H9 (cell line): Measurements from ENCODE around the gene C2CD2. TPM values are rescaled to one million over a fixed set of nuclear protein-coding genes. Genes with fewer than 3 reads are reported as not detected.

Experiments used
- DNase-seq: peaks from one replicate; pipeline ENCODE4 v3.0.0-alpha.2; 2017
- H2AFZ ChIP-seq: one replicate; pipeline ENCODE4 v1.6.1; 2013; ENCODE audit warnings: mild to moderate bottlenecking, low read length, control low read depth, moderate library complexity
- H2AK5ac ChIP-seq: 2 replicates; pipeline ENCODE4 v1.6.1; 2013; ENCODE audit warnings: low read length, control low read depth, mixed read lengths; ENCODE audit not compliant: insufficient read length
- H2BK120ac ChIP-seq: one replicate; pipeline ENCODE4 v1.6.1; 2013; ENCODE audit warnings: low read depth, mild to moderate bottlenecking, low read length, control low read depth, inconsistent platforms; ENCODE audit not compliant: poor library complexity, severe bottlenecking
- H2BK12ac ChIP-seq: 2 replicates; pipeline ENCODE4 v1.6.1; 2013; ENCODE audit warnings: low read length, control low read depth, mixed read lengths, low read depth; ENCODE audit not compliant: insufficient read length
- H2BK15ac ChIP-seq: 2 replicates; pipeline ENCODE4 v1.6.1; 2013; ENCODE audit warnings: low read depth, low read length, control low read depth
- H2BK20ac ChIP-seq: one replicate; pipeline ENCODE4 v1.6.1; 2013; ENCODE audit warnings: low read depth, mild to moderate bottlenecking, low read length, control low read depth, inconsistent platforms; ENCODE audit not compliant: poor library complexity, severe bottlenecking
- H2BK5ac ChIP-seq: 2 replicates; pipeline ENCODE4 v1.6.1; 2013; ENCODE audit warnings: low read length, control low read depth, mixed read lengths; ENCODE audit not compliant: insufficient read length
- H3K14ac ChIP-seq: 2 replicates; pipeline ENCODE4 v1.6.1; 2013; ENCODE audit warnings: low read length, control low read depth; ENCODE audit not compliant: insufficient read depth
- H3K18ac ChIP-seq: 2 replicates; pipeline ENCODE4 v1.6.1; 2013; ENCODE audit warnings: low read depth, mild to moderate bottlenecking, mixed read lengths, low read length, control low read depth; ENCODE audit not compliant: insufficient read length
- H3K23ac ChIP-seq: 2 replicates; pipeline ENCODE4 v1.6.1; 2013; ENCODE audit warnings: low read length, control low read depth, mixed read lengths, low read depth; ENCODE audit not compliant: insufficient read length
- H3K23me2 ChIP-seq: 2 replicates; pipeline ENCODE4 v1.6.1; 2013; ENCODE audit warnings: low read depth, mild to moderate bottlenecking, mixed read lengths, low read length, control low read depth; ENCODE audit not compliant: insufficient read length, poor library complexity, severe bottlenecking
- H3K27ac ChIP-seq: 2 replicates; pipeline ENCODE4 v1.5.1; 2013; ENCODE audit warnings: low read length, control low read depth, mixed read lengths, low read depth; ENCODE audit not compliant: insufficient read length
- H3K27me3 ChIP-seq: 2 replicates; pipeline ENCODE4 v1.6.1; 2013; ENCODE audit warnings: low read length, control low read depth, inconsistent platforms; ENCODE audit not compliant: insufficient read depth
- H3K4ac ChIP-seq: 2 replicates; pipeline ENCODE4 v1.6.1; 2013; ENCODE audit warnings: low read depth, mild to moderate bottlenecking, control low read depth, inconsistent platforms, low read length, moderate library complexity
- H3K4me1 ChIP-seq: 2 replicates; pipeline ENCODE4 v1.6.1; 2013; ENCODE audit warnings: low read length, control low read depth, inconsistent platforms; ENCODE audit not compliant: insufficient read depth
- H3K4me2 ChIP-seq: 2 replicates; pipeline ENCODE4 v1.6.1; 2013; ENCODE audit warnings: low read length, control low read depth, mixed read lengths; ENCODE audit not compliant: insufficient read length, insufficient read depth
- H3K56ac ChIP-seq: 2 replicates; pipeline ENCODE4 v1.6.1; 2013; ENCODE audit warnings: low read depth, mild to moderate bottlenecking, mixed read lengths, low read length, control low read depth; ENCODE audit not compliant: insufficient read length
- H3K79me1 ChIP-seq: 2 replicates; pipeline ENCODE4 v1.6.1; 2013; ENCODE audit warnings: low read depth, mild to moderate bottlenecking, moderate library complexity, low read length, control low read depth, inconsistent platforms; ENCODE audit not compliant: insufficient read depth, poor library complexity, severe bottlenecking
- H3K79me2 ChIP-seq: 2 replicates; pipeline ENCODE4 v1.6.1; 2013; ENCODE audit warnings: low read length, control low read depth, inconsistent platforms; ENCODE audit not compliant: insufficient read depth
- H3K9ac ChIP-seq: 2 replicates; pipeline ENCODE4 v1.6.1; 2013; ENCODE audit warnings: low read length, control low read depth, mixed read lengths; ENCODE audit not compliant: insufficient read length; ENCODE audit errors: extremely low read depth
- H3K9me3 ChIP-seq: one replicate; pipeline ENCODE4 v1.6.1; 2013; ENCODE audit warnings: low read depth, low read length, inconsistent platforms; ENCODE audit not compliant: control insufficient read depth
- H3T11ph ChIP-seq: one replicate; pipeline ENCODE4 v1.6.1; 2013; ENCODE audit warnings: mild to moderate bottlenecking, low read length, control low read depth, inconsistent platforms
- H4K20me1 ChIP-seq: one replicate; pipeline ENCODE4 v1.6.1; 2013; ENCODE audit not compliant: control insufficient read depth, insufficient read length, insufficient read depth
- H4K5ac ChIP-seq: 2 replicates; pipeline ENCODE4 v1.6.1; 2013; ENCODE audit warnings: low read depth, mild to moderate bottlenecking, mixed read lengths, low read length, control low read depth; ENCODE audit not compliant: insufficient read length
- H4K8ac ChIP-seq: replicated peaks from 2 replicates; pipeline ENCODE4 v1.6.1; 2013; ENCODE audit warnings: low read length, control low read depth, mixed read lengths, low read depth; ENCODE audit not compliant: insufficient read length
- H4K91ac ChIP-seq: 2 replicates; pipeline ENCODE4 v1.6.1; 2013; ENCODE audit warnings: low read depth, mild to moderate bottlenecking, moderate library complexity, mixed read lengths, low read length, control low read depth; ENCODE audit not compliant: insufficient read length
- H3K27ac Mint-ChIP-seq, 3 experiments: 2 replicates in 2 of 3; 3 replicates in 1 of 3; pipeline ENCODE4 v1.8.0; 2020 to 2021; ENCODE audit warnings: mixed read lengths in 3 of 3, mild to moderate bottlenecking in 1 of 3, moderate library complexity in 1 of 3
- H3K27me3 Mint-ChIP-seq: 2 replicates; pipeline ENCODE4 v1.8.0; 2021; ENCODE audit warnings: low read depth, mild to moderate bottlenecking, moderate library complexity, mixed read lengths
- H3K36me3 Mint-ChIP-seq, 3 experiments: 2 replicates in 2 of 3; 3 replicates in 1 of 3; pipeline ENCODE4 v1.8.0; 2020 to 2021; ENCODE audit warnings: low read depth in 3 of 3, mixed read lengths in 3 of 3; ENCODE audit not compliant: insufficient read depth in 1 of 3
- H3K4me1 Mint-ChIP-seq, 2 experiments: 2 replicates each; pipeline ENCODE4 v1.8.0; 2020; ENCODE audit warnings: mixed read lengths in 2 of 2
- H3K4me3 Mint-ChIP-seq, 2 experiments: 2 replicates in 1 of 2; 3 replicates in 1 of 2; pipeline ENCODE4 v1.8.0; 2020 to 2021; ENCODE audit warnings: mild to moderate bottlenecking in 2 of 2, mixed read lengths in 2 of 2, moderate library complexity in 1 of 2
- H3K9me3 Mint-ChIP-seq, 2 experiments: 2 replicates in 1 of 2; 3 replicates in 1 of 2; pipeline ENCODE4 v1.8.0; 2020; ENCODE audit warnings: mild to moderate bottlenecking in 2 of 2, mixed read lengths in 2 of 2, moderate library complexity in 1 of 2
- WGBS: extraction: QIAGEN DNeasy Blood & Tissue Kit; methylation state at CpG from one replicate; pipeline ENCODE4 v1.1.7; 2013; ENCODE audit warnings: missing lambda C conversion rate, low lambda C conversion rate, mixed read lengths; ENCODE audit not compliant: insufficient read length; ENCODE audit errors: extremely low coverage; 5-methylcytosine and 5-hydroxymethylcytosine counted together
- total RNA-seq: library from RNA; stranded (reverse); gene quantifications from 2 replicates; pipeline ENCODE4 v1.2.1, GENCODE V29; 2021
- TF ChIP-seq, protein P1 (sequence below): fragments of 200-600 bp; sonication (generic); conservative IDR thresholded peaks from 3 replicates; pipeline ENCODE4 v1.8.0; 2021; ENCODE audit warnings: antibody characterized with exemption, mild to moderate bottlenecking

The C2CD2 gene
- total RNA-seq, 1 experiment from 2014 or later: 14.6 TPM

DNA sequence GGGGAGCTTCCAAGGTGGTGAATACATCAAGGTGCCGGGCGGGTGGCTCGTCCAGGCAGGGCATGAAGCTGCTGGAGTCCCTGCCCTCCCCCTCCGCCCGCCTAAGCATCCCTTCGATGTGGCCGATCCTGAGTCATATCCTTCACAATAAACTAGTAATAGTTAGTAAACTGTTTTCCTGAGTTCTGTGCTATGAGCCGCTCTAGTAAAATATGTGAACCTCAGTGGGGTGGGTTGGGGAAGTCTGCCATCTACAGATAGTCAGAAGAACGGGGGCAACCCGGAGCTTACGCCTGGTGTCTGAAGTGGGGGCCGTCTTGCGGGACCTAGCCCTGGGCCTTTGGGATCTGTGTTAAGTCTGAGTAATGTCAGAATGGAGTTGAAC lies 21.6 kb downstream of the C2CD2 start:
- H3T11ph ChIP-seq: no peak overlapping the region
- no peaks in the 10 kb centered on the region for H4K20me1 ChIP-seq
- no peak overlapping the region for H3K27ac ChIP-seq
- H3K27me3 Mint-ChIP-seq: no peaks in the 10 kb centered on the region; the same call in 1 of the 2 replicates
- H2BK20ac ChIP-seq: no peak overlapping the region
- H3K79me1 ChIP-seq: no peaks in the 10 kb centered on the region
- H3K4me3 Mint-ChIP-seq: no peak overlapping the region
- no peaks in the 10 kb centered on the region for H3K27me3 ChIP-seq
- H3K56ac ChIP-seq: no peak overlapping the region
- no peak for DNase-seq
- H3K18ac ChIP-seq: no peak overlapping the region
- no peak overlapping the region for H2BK15ac ChIP-seq
- no peak overlapping the region for H3K4ac ChIP-seq
- H2BK12ac ChIP-seq: no peak overlapping the region
- H2BK120ac ChIP-seq: no peak overlapping the region
- H3K9me3 ChIP-seq: no peaks in the 10 kb centered on the region
- TF ChIP-seq, protein P1, sequence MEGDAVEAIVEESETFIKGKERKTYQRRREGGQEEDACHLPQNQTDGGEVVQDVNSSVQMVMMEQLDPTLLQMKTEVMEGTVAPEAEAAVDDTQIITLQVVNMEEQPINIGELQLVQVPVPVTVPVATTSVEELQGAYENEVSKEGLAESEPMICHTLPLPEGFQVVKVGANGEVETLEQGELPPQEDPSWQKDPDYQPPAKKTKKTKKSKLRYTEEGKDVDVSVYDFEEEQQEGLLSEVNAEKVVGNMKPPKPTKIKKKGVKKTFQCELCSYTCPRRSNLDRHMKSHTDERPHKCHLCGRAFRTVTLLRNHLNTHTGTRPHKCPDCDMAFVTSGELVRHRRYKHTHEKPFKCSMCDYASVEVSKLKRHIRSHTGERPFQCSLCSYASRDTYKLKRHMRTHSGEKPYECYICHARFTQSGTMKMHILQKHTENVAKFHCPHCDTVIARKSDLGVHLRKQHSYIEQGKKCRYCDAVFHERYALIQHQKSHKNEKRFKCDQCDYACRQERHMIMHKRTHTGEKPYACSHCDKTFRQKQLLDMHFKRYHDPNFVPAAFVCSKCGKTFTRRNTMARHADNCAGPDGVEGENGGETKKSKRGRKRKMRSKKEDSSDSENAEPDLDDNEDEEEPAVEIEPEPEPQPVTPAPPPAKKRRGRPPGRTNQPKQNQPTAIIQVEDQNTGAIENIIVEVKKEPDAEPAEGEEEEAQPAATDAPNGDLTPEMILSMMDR: no peak
- H2AK5ac ChIP-seq: no peak overlapping the region
- H3K4me2 ChIP-seq: no peak overlapping the region
- no peak overlapping the region for H4K91ac ChIP-seq
- WGBS: no CpG with 5 or more reads among the region's 13 CpGs
- H2AFZ ChIP-seq: no peak overlapping the region
- no peaks in the 10 kb centered on the region for H3K79me2 ChIP-seq
- H3K9me3 Mint-ChIP-seq: no peaks in the 10 kb centered on the region
- H3K4me1 ChIP-seq: 0 out of 2 replicates have a peak, but pooled peaks cover 3% of the 10 kb centered on the region
- H3K23me2 ChIP-seq: no peaks in the 10 kb centered on the region
- no peak overlapping the region for H3K27ac Mint-ChIP-seq
- H3K9ac ChIP-seq: no peak overlapping the region
- H4K5ac ChIP-seq: no peak overlapping the region
- peaks cover 34 to 38% of the 10 kb centered on the region in 2 experiments for H3K4me1 Mint-ChIP-seq
- no peak overlapping the region for H3K14ac ChIP-seq
- no peaks in the 10 kb centered on the region for H3K36me3 Mint-ChIP-seq
- no peak overlapping the region for H4K8ac ChIP-seq
- H3K23ac ChIP-seq: no peak overlapping the region
- H2BK5ac ChIP-seq: no peak overlapping the region
